GM21786 (cell line): ENCODE data around the gene SNX14.

ENCODE experiments used
- ATAC-seq: cut with Tn5 transposase; IDR thresholded peaks from one replicate; pipeline ENCODE4 v1.9.1; 2021; ENCODE audit not compliant: unreplicated experiment

SNX14 gene

GRCh38 chr6:85516168-85516567 lies 77.5 kb downstream of the SNX14 start:
- ATAC-seq, result no peak

DNA sequence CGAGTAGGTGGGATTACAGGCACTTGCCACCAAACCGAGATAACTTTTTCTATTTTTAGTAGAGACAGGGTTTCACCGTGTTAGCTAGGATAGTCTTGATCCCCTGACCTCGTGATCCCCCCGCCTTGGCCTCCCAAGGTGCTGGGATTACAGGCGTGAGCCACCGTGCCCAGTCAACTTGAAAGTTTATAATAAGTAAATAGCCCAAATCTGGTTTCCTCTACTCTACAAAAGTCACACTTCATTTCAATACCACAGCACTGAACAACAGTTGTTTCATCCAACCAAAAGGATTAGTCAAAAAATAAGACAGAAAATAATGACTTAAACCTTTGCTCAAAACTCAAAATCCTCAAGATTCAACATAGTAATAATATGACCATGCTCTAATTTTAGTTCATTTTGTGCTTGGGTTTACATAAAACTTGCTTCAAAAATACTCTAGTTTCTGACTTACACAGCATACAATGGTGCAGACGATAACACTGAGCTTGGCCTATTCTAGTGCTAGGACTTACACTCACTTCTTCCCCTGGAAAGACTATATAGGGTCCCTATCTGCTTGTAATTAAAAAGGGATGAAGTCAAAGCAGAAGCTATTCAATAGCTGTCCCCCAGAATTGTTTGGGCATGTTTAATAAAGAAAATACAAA lies 87.1 kb downstream of the SNX14 start:
- no peak for ATAC-seq

DNA sequence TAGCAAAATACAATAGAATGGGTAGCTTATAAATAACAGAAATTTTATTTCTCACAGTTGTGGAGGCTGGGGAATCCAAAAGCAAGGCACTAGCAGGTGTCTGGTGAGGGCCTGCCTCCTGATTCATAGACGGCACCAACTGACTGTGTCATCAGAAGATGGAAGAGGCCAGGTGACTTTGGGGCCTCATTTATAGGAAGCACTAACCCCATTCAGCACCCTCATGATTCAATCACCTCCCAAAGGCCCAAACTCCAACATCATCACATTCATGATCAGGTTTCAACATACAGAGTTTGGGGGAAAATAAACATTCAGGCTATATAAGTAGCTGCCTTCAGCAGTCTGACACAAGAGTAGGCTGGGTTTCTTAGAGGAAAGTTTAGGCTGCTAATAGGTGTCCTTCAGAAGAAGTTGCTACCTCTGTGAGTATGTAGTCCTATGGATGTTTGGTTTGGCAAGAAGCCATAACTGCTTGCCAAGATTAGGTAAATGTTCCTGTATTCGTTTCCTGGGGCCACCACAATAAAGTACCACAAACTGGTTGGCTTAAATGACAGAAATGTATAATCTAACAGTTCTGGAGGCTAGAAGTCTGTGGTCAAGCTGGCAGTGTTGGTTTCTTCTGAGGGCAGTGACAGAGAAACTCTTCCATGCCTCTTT lies 94.9 kb downstream of the SNX14 start:
- ATAC-seq, result no peak

DNA sequence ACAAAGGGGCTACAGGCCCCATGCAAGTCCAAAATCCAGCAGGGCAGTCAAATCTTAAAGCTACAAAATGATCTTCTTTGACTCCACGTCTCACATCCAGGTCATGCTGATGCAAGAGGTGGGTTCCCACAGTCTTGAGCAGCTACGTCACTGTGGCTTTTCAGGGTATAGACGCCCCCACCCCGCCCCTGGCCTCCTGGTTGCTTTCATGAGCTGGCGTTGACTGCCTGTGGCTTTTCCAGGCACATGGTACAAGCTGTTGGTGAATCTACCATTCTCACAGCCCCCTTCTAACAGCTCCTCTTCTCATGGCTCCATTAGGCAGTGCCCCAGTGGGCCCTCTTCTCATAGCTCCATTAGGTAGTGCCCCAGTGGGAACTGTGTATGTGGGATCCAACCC lies 96.8 kb downstream of the SNX14 start:
- no peak for ATAC-seq

DNA sequence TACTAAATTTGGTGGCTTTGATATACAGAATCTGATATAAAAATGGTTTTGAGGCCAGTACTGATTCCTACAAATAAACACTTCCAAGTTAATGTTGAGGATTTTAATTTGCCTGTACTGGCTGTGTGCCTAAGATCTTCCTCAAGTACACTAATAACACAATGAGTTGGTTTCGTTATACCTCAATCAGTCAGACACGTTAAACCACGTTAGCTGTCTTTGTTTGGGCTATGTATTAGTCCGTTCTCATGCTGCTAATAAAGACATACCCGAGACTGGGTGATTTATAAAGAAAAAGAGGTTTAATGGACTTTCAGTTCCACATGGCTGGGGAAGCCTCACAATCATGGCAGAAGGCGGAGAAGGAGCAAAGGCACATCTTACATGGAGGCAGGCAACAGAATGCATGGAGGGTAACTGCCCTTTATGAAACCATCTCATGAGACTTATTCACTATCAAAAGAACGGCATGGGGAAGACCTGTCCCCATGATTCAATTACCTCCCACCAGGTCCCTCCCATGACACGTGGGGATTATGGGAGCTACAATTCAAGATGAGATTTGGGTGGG lies 97.6 kb downstream of the SNX14 start:
- no peak for ATAC-seq

GRCh38 chr6:85494547-85495536 lies 98.8 kb downstream of the SNX14 start:
- ATAC-seq, result no peak

GRCh38 chr6:85493389-85493788 lies 100.3 kb downstream of the SNX14 start:
- ATAC-seq, result no peak

- no peak for ATAC-seq
Observed at GRCh38 chr6:85490516-85491248, 103.0 kb downstream of the SNX14 start.

- no peak for ATAC-seq
Observed at GRCh38 chr6:85484948-85485347, 108.7 kb downstream of the SNX14 start.

DNA sequence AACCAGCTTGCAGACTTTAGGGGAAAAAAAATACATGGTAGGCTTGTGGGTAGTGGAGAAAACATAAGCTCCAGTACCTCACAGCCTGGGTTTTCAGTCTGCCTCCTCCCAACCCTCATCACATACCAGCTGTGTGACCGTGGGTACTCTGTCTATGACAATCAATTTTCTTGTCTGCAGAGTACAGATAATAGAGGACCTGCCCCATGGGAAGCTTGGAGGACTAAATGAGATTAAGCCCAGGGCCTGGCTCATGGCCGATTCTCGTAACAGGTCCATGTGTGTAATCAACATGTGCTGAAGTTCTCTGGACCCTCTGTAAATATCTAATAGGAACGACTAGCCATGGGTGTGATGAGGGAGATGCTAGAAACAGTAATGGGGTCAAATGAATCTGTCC lies 109.8 kb downstream of the SNX14 start:
- ATAC-seq, result no peak

- peak; percentile 90 for ATAC-seq
Observed at GRCh38 chr6:85482905-85483700, 110.6 kb downstream of the SNX14 start.

DNA sequence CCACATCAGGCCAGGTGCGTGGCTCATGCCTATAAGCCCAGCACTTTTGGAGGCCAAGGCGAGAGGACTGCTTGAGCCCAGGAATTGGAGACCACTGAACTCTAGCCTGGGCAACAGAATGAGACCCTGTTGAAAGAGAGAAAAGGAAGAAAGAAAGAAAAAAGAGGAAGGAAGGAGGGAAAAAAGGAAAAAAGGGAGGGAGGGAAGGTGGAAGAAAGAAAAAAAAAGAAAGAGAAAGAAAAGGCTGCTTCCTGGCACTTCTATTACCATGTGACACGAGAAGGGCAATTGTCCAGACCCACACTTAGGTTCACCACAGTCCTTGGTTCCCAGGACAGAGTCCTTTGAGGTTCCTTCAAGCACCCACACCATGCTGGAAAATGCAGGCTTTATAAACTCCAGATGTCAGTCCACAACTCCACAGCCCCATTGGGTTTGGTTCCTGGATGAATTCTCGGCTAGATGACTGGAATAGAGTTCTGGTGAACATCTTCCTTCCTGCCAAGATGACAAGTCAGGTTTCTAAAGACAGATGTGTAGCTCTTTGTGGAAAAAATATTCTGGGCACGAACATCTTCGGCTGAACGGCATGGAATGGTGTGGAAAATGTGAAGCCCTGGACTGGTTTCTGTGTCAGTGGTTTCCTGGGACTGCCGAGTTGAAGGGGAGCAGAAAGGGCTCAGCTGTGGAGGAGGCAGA lies 111.3 kb downstream of the SNX14 start:
- ATAC-seq, result no peak

DNA sequence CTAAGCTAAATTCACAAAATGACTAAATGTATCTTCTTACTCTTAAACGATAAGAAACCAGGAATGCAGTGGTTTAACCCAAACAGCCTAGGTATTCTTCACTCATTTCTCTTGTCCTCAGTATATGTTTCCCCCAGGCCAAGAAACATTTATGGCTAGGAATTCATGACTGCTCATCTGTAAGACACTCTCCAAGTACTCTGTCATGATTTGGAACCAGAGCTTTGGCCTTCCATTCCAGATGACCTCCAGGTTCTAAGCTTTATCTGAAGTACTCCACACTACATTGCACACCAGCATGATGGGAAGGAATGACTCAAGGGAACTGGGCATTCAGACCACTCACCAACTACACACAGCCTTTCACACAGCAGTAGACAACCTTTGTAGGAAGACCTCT lies 114.5 kb downstream of the SNX14 start:
- ATAC-seq, result no peak

- no peak for ATAC-seq
Observed at GRCh38 chr6:85476532-85476931, 117.1 kb downstream of the SNX14 start.

DNA sequence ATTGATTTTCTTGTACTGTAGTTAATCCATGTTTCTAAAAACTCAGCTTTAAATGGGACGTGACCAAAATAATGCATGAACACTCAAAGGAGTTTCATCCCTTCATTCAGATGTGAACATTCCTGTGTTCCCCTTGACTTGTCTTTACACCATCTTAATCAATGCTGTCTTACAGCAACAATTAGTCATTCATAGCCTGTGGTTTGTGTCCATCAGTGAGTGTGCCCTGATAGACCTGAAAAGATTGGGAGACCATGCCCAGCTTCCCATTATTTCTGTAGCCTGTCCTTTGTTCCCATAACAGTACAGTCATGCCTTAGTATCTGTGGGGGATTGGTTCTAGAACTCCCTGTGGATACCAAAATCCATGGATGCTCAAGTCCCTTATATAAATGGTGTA lies 119.9 kb downstream of the SNX14 start:
- ATAC-seq, result no peak

- no peak for ATAC-seq
Observed at GRCh38 chr6:85472744-85473143, 120.9 kb downstream of the SNX14 start.

DNA sequence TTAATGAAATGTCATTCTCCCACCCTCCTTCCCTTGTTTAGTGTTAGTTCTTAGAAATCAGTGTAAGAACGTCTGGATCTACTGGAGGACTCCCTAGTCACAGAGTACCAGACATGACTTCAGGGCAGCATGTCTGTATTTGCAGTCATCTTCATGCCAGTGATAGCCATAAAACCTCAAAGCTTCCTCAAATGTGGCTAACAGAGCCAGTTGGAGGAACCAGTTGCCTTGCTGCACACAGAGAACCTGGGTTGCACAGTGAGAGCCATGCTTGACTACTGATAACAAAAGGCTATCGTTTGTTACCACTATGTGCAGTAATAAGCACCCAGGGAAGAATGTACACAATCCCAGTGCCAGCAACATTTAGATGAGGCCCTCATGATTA lies 123.6 kb downstream of the SNX14 start:
- ATAC-seq, result no peak

GRCh38 chr6:85469276-85470022 lies 124.2 kb downstream of the SNX14 start:
- no peak for ATAC-seq

- no peak for ATAC-seq
Observed at GRCh38 chr6:85468326-85468725, 125.3 kb downstream of the SNX14 start.
